RWPE2 (cell line): Measurements from ENCODE around the gene HLCS.

Experiments used
- ATAC-seq: fragments of 200-7000 bp; cut with Tn5 transposase; 3 replicates; pipeline ENCODE4 v1.9.1; 2021; ENCODE audit warnings: low read depth
- DNase-seq: peaks from one replicate; pipeline ENCODE4 v3.0.0-alpha.2; 2020; ENCODE audit warnings: low spot score
- H3K27ac ChIP-seq: fragments of 450-650 bp; 2 replicates; pipeline ENCODE4 v1.5.1; 2017; ENCODE audit warnings: mild to moderate bottlenecking; ENCODE audit not compliant: poor library complexity, severe bottlenecking
- H3K27me3 ChIP-seq: fragments of 250-450 bp; sonication (Bioruptor Pico); 2 replicates; pipeline ENCODE4 v1.5.1; 2021; ENCODE audit warnings: mild to moderate bottlenecking, moderate library complexity; ENCODE audit not compliant: insufficient read depth, poor library complexity, severe bottlenecking
- H3K36me3 ChIP-seq: fragments of 250-450 bp; sonication (Bioruptor Pico); 2 replicates; pipeline ENCODE4 v1.5.1; 2020; ENCODE audit warnings: low read depth, mild to moderate bottlenecking, moderate library complexity
- H3K4me1 ChIP-seq: fragments of 250-450 bp; sonication (Bioruptor Pico); 2 replicates; pipeline ENCODE4 v1.5.1; 2021; ENCODE audit warnings: mild to moderate bottlenecking, moderate library complexity; ENCODE audit not compliant: insufficient read depth, poor library complexity, severe bottlenecking
- H3K4me3 ChIP-seq: fragments of 250-450 bp; sonication (Bioruptor Pico); 2 replicates; pipeline ENCODE4 v1.5.1; 2021; ENCODE audit warnings: mild to moderate bottlenecking, moderate library complexity; ENCODE audit not compliant: severe bottlenecking
- H3K9me3 ChIP-seq: fragments of 250-450 bp; sonication (Bioruptor Pico); 2 replicates; pipeline ENCODE4 v1.5.1; 2021; ENCODE audit warnings: mild to moderate bottlenecking, moderate library complexity; ENCODE audit not compliant: severe bottlenecking
- CTCF ChIP-seq: fragments of 450-650 bp; IDR thresholded peaks from one replicate; pipeline ENCODE4 v1.5.1; 2017; ENCODE audit warnings: mild to moderate bottlenecking, moderate library complexity; ENCODE audit not compliant: poor library complexity, severe bottlenecking

HLCS gene

GRCh38 chr21:36909901-36910561, 56.4 kb downstream of the HLCS start:
- peak; percentile 88 for ATAC-seq
- TF ChIP-seq CTCF, result no peak
- no peaks in the 10 kb centered on the region for H3K9me3 ChIP-seq
- peak overlapping the region; percentile 92 for H3K27ac ChIP-seq
- H3K4me3 ChIP-seq, result no peak overlapping the region
- no peak for DNase-seq
- no peaks in the 10 kb centered on the region for H3K36me3 ChIP-seq
- no peaks in the 10 kb centered on the region for H3K27me3 ChIP-seq
- peaks cover 18% of the 10 kb centered on the region for H3K4me1 ChIP-seq

- no peaks in the 10 kb centered on the region for H3K27me3 ChIP-seq
- no peak overlapping the region for H3K4me3 ChIP-seq
- no peaks in the 10 kb centered on the region for H3K9me3 ChIP-seq
- no peak for TF ChIP-seq CTCF
- peaks cover 18% of the 10 kb centered on the region for H3K4me1 ChIP-seq
- H3K36me3 ChIP-seq, result no peaks in the 10 kb centered on the region
- ATAC-seq (peak; percentile 53), DNase-seq (no peak)
- H3K27ac ChIP-seq, result peak overlapping the region; percentile 92
Measured at GRCh38 chr21:36909423-36909822, 57.0 kb downstream of the HLCS start.

- H3K36me3 ChIP-seq, result no peaks in the 10 kb centered on the region
- TF ChIP-seq CTCF, result peak; percentile 8
- H3K4me1 ChIP-seq, result peaks cover 18% of the 10 kb centered on the region
- peak overlapping the region; percentile 92 for H3K27ac ChIP-seq
- no peaks in the 10 kb centered on the region for H3K9me3 ChIP-seq
- DNase-seq, result no peak
- ATAC-seq, result no peak
- H3K27me3 ChIP-seq, result no peaks in the 10 kb centered on the region
- H3K4me3 ChIP-seq, result no peak overlapping the region
Measured at GRCh38 chr21:36908260-36908908, 58.1 kb downstream of the HLCS start.

GRCh38 chr21:36904093-36904666, 62.3 kb downstream of the HLCS start:
- DNase-seq (no peak), ATAC-seq (no peak)
- no peak overlapping the region for H3K27ac ChIP-seq
- H3K36me3 ChIP-seq, result no peaks in the 10 kb centered on the region
- H3K9me3 ChIP-seq, result no peaks in the 10 kb centered on the region
- TF ChIP-seq CTCF, result no peak
- peaks cover 5% of the 10 kb centered on the region for H3K4me1 ChIP-seq
- no peak overlapping the region for H3K4me3 ChIP-seq
- no peaks in the 10 kb centered on the region for H3K27me3 ChIP-seq

GRCh38 chr21:36902793-36903192, 63.7 kb downstream of the HLCS start:
- no peak for ATAC-seq
- no peaks in the 10 kb centered on the region for H3K9me3 ChIP-seq
- DNase-seq, result no peak
- H3K27me3 ChIP-seq, result no peaks in the 10 kb centered on the region
- H3K27ac ChIP-seq, result no peak overlapping the region
- H3K36me3 ChIP-seq, result no peaks in the 10 kb centered on the region
- no peak for TF ChIP-seq CTCF
- H3K4me1 ChIP-seq, result no peaks in the 10 kb centered on the region
- no peak overlapping the region for H3K4me3 ChIP-seq
